Measurements from ENCODE around the gene ADGRD1.

The ADGRD1 gene

GRCh38 chr12:131024026-131024425 lies 70.3 kb downstream of the ADGRD1 start:
- no peak for DNase-seq (ENCODE audit: low read depth in 2 of 2)

DNA sequence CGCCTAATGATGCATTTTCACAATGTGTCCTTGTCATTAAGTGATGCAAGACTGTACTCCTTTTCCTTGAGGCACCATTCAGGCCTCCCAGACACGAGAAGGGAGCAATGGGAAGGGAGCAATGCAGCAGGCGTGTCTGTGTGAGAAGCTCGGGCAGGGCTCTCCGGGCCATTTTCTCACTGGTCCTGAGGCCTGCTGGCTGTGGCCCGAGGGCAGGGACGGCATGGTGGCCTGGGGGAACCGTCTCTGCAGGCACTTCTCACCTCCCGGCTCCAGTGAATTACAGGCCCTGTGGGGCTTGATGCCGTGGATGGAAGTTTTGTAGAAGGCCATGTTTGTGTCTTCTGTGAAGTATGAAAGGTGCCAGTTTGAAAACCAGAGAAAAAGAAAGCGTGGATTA lies 71.0 kb downstream of the ADGRD1 start:
- DNase-seq (ENCODE audit: low read depth in 2 of 2), result no peak

GRCh38 chr12:131025234-131025633 lies 71.5 kb downstream of the ADGRD1 start:
- DNase-seq (ENCODE audit: low read depth in 2 of 2), result no peak

GRCh38 chr12:131025939-131026702 lies 72.4 kb downstream of the ADGRD1 start:
- DNase-seq (ENCODE audit: low read depth in 2 of 2), result no peak

GRCh38 chr12:131026754-131027153 lies 73.0 kb downstream of the ADGRD1 start:
- no peak for DNase-seq (ENCODE audit: low read depth in 2 of 2)

GRCh38 chr12:131027264-131027663 lies 73.6 kb downstream of the ADGRD1 start:
- DNase-seq (ENCODE audit: low read depth in 2 of 2), result no peak

DNA sequence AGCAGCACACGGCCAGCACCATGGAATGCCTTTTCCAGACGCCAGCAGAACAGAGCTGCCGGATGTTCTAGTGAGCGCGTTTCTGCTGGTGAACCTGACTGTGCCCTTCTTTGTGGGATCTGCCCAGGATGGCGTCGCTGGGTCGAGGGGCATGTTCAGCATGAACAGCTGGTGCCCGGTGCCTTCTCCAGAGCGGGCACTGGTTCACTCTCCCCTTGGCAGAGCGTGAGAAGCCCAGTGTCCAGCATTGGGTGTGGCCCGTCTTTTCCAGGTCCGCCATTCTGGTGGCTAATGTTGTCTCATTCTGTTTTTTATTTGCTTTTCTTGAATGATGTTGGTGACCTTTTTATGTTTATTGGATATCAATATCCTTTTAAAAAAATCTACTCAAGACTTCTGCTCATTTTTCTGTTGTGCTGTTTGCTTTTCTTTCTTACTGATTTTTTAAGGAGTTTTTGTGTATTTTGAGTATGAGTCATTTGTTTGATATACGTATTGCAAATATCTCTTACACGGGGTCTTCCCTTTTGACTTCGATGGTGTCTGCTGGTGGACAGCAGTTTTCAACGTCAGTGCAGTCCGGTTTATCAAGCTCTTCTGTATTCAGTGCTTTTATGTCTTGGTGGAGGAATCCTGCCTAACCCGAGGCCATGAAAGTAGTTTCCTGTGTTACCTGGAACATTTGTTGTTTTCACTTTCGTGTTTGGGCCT lies 74.3 kb downstream of the ADGRD1 start:
- DNase-seq (ENCODE audit: low read depth in 2 of 2), result no peak

GRCh38 chr12:131028587-131029338 lies 75.1 kb downstream of the ADGRD1 start:
- DNase-seq (ENCODE audit: low read depth in 2 of 2), result no peak

DNA sequence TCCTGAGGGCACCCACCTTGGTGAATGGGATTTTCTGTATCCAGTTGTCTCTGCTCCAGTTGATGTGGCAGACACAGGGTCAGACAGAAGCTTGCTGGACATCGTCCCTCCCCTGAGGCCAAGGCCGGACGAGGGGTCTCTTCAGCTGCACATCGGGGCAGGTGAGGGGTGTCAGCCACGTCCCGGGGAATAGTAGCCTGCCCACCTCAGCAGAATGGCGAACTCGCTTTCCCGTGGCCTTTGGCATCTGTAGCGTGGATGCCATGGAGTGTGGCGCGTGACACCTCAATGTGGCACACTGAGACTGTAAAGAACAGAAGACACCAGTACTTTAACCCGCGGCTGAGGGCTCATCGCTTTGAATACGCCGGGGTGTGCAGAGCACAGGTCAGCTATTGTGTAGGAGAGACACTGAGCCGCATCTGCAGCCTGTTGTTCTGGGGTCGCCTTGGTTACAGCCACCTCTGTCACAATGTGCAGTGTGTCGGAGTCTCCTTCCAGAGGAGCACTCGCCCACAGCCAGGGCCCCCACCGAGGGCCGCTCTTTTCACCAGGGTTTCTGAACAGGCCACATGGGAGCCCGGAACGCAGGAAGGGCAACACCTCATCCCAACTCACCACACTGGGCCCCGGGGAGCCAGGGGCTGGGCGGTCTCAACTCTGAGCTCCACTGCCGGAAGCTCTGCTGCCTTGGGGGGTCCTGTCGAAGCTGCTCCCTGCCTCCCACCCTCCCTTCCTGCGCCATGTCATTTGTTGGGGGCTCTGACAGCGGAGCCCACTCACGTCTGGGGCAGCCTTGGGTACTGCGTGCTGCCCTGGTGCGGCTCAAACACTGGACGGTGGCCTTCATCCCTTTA lies 77.0 kb downstream of the ADGRD1 start:
- DNase-seq (ENCODE audit: low read depth in 2 of 2), result no peak

- no peak for DNase-seq (ENCODE audit: low read depth in 2 of 2)
Observed at GRCh38 chr12:131032082-131032750, 78.5 kb downstream of the ADGRD1 start.

DNA sequence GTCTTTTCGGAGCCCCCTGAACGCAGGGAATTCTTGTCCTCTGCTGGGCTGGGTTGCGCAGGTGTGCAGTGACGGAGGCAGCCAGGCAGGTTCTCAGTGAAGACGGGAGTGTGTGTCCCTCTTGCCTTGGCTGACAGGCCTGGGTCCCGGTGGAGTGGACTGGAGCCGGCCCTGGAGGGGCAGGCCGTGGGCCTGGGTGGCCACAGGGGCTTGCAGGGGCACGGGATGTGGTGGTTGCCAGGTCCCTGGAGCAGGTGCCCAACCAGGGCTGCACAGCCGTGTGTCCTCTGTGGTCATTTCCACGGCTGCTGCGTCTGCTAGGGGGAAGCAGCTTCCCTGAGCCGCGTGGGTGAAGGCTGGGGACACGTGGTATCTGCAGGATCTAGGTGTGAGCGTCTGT lies 79.8 kb downstream of the ADGRD1 start:
- DNase-seq (ENCODE audit: low read depth in 2 of 2), result no peak

GRCh38 chr12:131033886-131034482 lies 80.3 kb downstream of the ADGRD1 start:
- no peak for DNase-seq (ENCODE audit: low read depth in 2 of 2)

DNA sequence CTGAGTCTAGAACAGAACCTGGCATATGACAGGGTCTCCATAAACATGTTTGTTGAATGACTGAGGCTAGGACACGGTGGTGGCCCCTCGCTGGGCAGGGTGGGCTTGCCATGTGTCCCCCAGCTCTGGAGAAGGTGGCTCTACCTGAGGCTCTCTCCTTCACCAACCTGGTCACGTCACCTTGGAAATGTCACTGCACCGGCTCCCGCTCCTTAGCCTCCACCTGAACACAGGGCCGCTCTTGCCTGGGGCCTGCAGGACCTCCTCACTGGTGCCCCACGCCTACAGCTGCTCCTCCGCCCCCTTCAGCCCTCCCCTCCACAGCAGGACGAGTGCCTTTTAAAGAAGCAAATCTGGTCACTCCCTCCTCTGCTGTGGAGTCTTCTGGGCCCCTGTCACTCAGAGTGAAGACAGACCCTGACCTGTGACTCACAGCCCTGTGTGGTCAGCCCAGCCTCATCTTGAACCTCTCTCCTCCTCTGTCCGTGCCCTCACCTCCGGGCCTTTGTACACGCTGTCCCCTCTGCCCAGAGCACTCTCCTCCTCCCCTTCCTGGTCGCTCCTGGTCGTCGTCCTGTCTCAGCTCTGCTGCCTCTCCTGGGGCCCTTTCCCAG lies 81.0 kb downstream of the ADGRD1 start:
- DNase-seq (ENCODE audit: low read depth in 2 of 2), result no peak

- DNase-seq (ENCODE audit: low read depth in 2 of 2), result no peak
Observed at GRCh38 chr12:131035245-131035681, 81.6 kb downstream of the ADGRD1 start.

DNA sequence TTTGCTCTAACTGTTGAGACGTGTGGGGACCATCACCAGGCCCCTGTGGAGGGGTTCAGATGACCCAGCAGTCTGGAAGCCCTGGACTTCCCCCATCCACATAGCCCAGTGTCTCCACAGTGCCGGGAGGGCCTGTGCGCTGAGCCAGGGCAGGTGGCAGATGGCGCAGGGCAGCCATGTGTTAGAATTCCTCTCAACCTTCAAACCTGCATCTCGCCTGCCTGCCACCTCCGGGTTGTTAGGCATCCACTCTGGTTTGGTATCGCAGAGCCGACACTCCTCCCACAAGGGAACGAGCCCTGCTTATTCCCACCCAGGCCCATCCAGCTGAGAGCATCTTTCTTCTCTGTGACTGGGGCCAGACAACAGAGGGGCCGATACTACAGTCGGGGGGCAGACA lies 84.5 kb downstream of the ADGRD1 start:
- DNase-seq (ENCODE audit: low read depth in 2 of 2), result no peak

GRCh38 chr12:131038961-131039950 lies 85.5 kb downstream of the ADGRD1 start:
- DNase-seq (ENCODE audit: low read depth in 2 of 2), result no peak

DNA sequence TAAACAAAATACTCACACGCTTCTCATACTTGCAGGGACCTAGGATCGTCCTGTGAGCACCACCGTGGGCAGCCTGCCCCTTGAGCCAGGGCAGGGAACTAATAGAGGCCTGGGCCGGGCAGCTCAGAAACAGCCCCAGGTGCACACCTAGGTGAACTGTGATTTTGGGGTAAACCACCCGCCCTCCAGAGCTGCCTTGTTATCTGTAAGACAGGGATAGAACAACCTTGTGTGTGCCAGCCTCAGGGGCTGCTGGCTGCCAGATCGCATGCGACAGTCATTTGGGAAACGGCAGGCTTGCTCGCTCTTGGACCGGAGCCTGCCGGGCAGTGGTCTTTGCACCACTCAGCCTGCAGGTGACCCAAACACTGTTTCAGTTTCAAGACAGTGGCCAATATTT lies 86.8 kb downstream of the ADGRD1 start:
- no peak for DNase-seq (ENCODE audit: low read depth in 2 of 2)

GRCh38 chr12:131041216-131041967 lies 87.7 kb downstream of the ADGRD1 start:
- DNase-seq (ENCODE audit: low read depth in 2 of 2), result no peak

All from fibroblast of skin of left biceps (primary cell).